BJ (cell line): ENCODE results near the gene GLUD2. TPM values are rescaled to one million over a fixed set of nuclear protein-coding genes. Genes with fewer than 3 reads are reported as not detected.
"Not testable (repeated sequence)": the region's sequence is repeated elsewhere in the genome, so short reads cannot be mapped to it uniquely, and the experiment has no call there.

ENCODE experiments used
- CTCF ChIA-PET: fragments of 350-600 bp; formaldehyde crosslinking; extraction: SDS; loops from one replicate; lab custom pipeline; 2021; ENCODE audit warnings: antibody characterized with exemption, inconsistent platforms; lab: Yijun Ruan, JAX
- POLR2A ChIA-PET: fragments of 300-600 bp; sonication (Branson Sonifier 250); formaldehyde crosslinking; extraction: SDS; loops from one replicate; lab custom pipeline; 2021; ENCODE audit warnings: antibody characterized with exemption; lab: Charles Lee
- DNase-seq: peaks from one replicate; pipeline ENCODE4 v3.0.0-alpha.2; 2011; ENCODE audit warnings: low read depth
- H3K27me3 ChIP-seq: 2 replicates; pipeline ENCODE4 v1.6.0; 2011; ENCODE audit warnings: low read length; ENCODE audit not compliant: control insufficient read depth, insufficient read depth
- H3K36me3 ChIP-seq: 2 replicates; pipeline ENCODE4 v1.5.1; 2011; ENCODE audit warnings: low read length; ENCODE audit not compliant: control insufficient read depth, insufficient read depth
- H3K4me3 ChIP-seq: 2 replicates; pipeline ENCODE4 v1.5.1; 2011; ENCODE audit warnings: low read depth, mild to moderate bottlenecking, control low read depth, low read length
- CTCF ChIP-seq: IDR thresholded peaks from 2 replicates; pipeline ENCODE4 v1.5.1; 2011; ENCODE audit warnings: low read depth, mild to moderate bottlenecking, control low read depth, inconsistent platforms, low read length, moderate library complexity; ENCODE audit not compliant: insufficient read depth
- polyA plus RNA-seq: library from polyadenylated mRNA; depleted of rRNA; stranded (reverse); fragments of >200 nt; gene quantifications from 2 replicates; pipeline ENCODE4 v1.2.3, GENCODE V29; 2011

GLUD2 gene
- polyA plus RNA-seq, 1 experiment: 1.6 TPM

- TF ChIP-seq CTCF: no peak
- no peak for DNase-seq
- Histone ChIP-seq H3K27me3 (no peaks in the 10 kb centered on the region), H3K4me3 (no peak overlapping the region), H3K36me3 (no peaks in the 10 kb centered on the region)
- CTCF ChIA-PET: no interaction called here
- POLR2A ChIA-PET: no interaction called here
Measured at GRCh38 chrX:121050781-121051180, 3.4 kb downstream of the GLUD2 start.

- CTCF ChIA-PET: no interaction called here
- no peak for TF ChIP-seq CTCF
- DNase-seq: no peak
- no peaks in the 10 kb centered on the region for H3K27me3 ChIP-seq
- H3K36me3 ChIP-seq: no peaks in the 10 kb centered on the region
- H3K4me3 ChIP-seq: no peak overlapping the region
- POLR2A ChIA-PET: no interaction called here
Measured at GRCh38 chrX:121052122-121052521, 4.7 kb downstream of the GLUD2 start.

- no peak for TF ChIP-seq CTCF
- no peaks in the 10 kb centered on the region for H3K36me3 ChIP-seq
- no peak overlapping the region for H3K4me3 ChIP-seq
- no peak for DNase-seq
- CTCF ChIA-PET: no interaction called here
- no peaks in the 10 kb centered on the region for H3K27me3 ChIP-seq
- POLR2A ChIA-PET: no interaction called here
Measured at GRCh38 chrX:121062289-121062688, 14.9 kb downstream of the GLUD2 start.

- Histone ChIP-seq H3K27me3 (no peaks in the 10 kb centered on the region), H3K36me3 (no peaks in the 10 kb centered on the region), H3K4me3 (no peak overlapping the region)
- no peak for DNase-seq
- ChIA-PET CTCF (no interaction called here), POLR2A (no interaction called here)
- TF ChIP-seq CTCF: no peak
Measured at GRCh38 chrX:121064579-121064978, 17.2 kb downstream of the GLUD2 start.

GRCh38 chrX:121084247-121084646 is 36.8 kb downstream of the GLUD2 start:
- CTCF ChIA-PET, H3K27me3 ChIP-seq, DNase-seq, POLR2A ChIA-PET, H3K4me3 ChIP-seq, H3K36me3 ChIP-seq: not testable (repeated sequence)

GRCh38 chrX:121084903-121085611 is 37.6 kb downstream of the GLUD2 start:
- H3K36me3 ChIP-seq: no peaks in the 10 kb centered on the region
- H3K4me3 ChIP-seq: no peak overlapping the region
- H3K27me3 ChIP-seq: no peaks in the 10 kb centered on the region
- TF ChIP-seq CTCF: no peak
- ChIA-PET CTCF (no interaction called here), POLR2A (no interaction called here)
- no peak for DNase-seq
